PC-3 (cell line): ENCODE data around the gene MET. TPM values are rescaled to one million over a fixed set of nuclear protein-coding genes. Genes with fewer than 3 reads are reported as not detected.
A peak's percentile ranks its signal among the peaks of the same experiment; 100 is the strongest.

Source experiments
- ATAC-seq: fragments of 200-7000 bp; cut with Tn5 transposase; 2 replicates; pipeline ENCODE4 v1.9.1; 2020; ENCODE audit warnings: mild to moderate bottlenecking, moderate library complexity
- BruUV-seq: library from RNA; stranded (reverse); fragments of 400-500 nt; replicated peaks from 2 replicates; lab custom pipeline; 2021; lab: Mats Ljungman, UMichigan
- CTCF ChIA-PET: fragments of 300-600 bp; sonication (Branson Sonifier 250); formaldehyde crosslinking; loops from one replicate; lab custom pipeline; 2022; ENCODE audit warnings: antibody characterized with exemption; lab: Charles Lee
- POLR2A ChIA-PET: fragments of 300-600 bp; sonication (Branson Sonifier 250); formaldehyde crosslinking; loops from one replicate; lab custom pipeline; 2022; ENCODE audit warnings: antibody characterized with exemption; ENCODE audit not compliant: unreplicated experiment; lab: Charles Lee
- DNase-seq: peaks from one replicate; pipeline ENCODE4 v3.0.0-alpha.2; 2015
- H2AFZ ChIP-seq: fragments of 300-600 bp; sonication (generic); 2 replicates; pipeline ENCODE4 v1.6.0; 2016; ENCODE audit warnings: antibody characterized with exemption, low read length
- H3F3A ChIP-seq: fragments of 300-600 bp; sonication (generic); one replicate; pipeline ENCODE4 v1.6.0; 2017; ENCODE audit warnings: antibody characterized with exemption, low read length, control low read depth, mild to moderate bottlenecking; ENCODE audit not compliant: unreplicated experiment
- H3K27ac ChIP-seq: fragments of 300-600 bp; sonication (generic); 2 replicates; pipeline ENCODE4 v1.5.1; 2016; ENCODE audit warnings: mild to moderate bottlenecking, low read length
- H3K27me3 ChIP-seq: fragments of 300-600 bp; sonication (generic); 2 replicates; pipeline ENCODE4 v1.6.1; 2016; ENCODE audit warnings: low read length, mixed read lengths
- H3K36me3 ChIP-seq: fragments of 300-600 bp; sonication (generic); 2 replicates; pipeline ENCODE4 v1.6.1; 2016; ENCODE audit warnings: low read depth, mixed run types, low read length, mixed read lengths
- H3K4me1 ChIP-seq: fragments of 300-600 bp; sonication (generic); 2 replicates; pipeline ENCODE4 v1.5.1; 2016; ENCODE audit warnings: low read length; ENCODE audit not compliant: insufficient read depth
- H3K4me2 ChIP-seq: fragments of 300-600 bp; sonication (generic); 2 replicates; pipeline ENCODE4 v1.6.0; 2016; ENCODE audit warnings: low read length
- H3K4me3 ChIP-seq: fragments of 300-600 bp; sonication (generic); 2 replicates; pipeline ENCODE4 v1.5.1; 2016; ENCODE audit warnings: mild to moderate bottlenecking, low read length, mixed read lengths
- H3K79me2 ChIP-seq: fragments of 300-600 bp; sonication (generic); 2 replicates; pipeline ENCODE4 v1.6.1; 2017; ENCODE audit warnings: low read length, mixed read lengths
- H3K9ac ChIP-seq: fragments of 300-600 bp; sonication (generic); 2 replicates; pipeline ENCODE4 v1.6.0; 2016; ENCODE audit warnings: mild to moderate bottlenecking, low read length
- H3K9me2 ChIP-seq: fragments of 300-600 bp; sonication (generic); replicated peaks from 2 replicates; pipeline ENCODE4 v1.6.1; 2016; ENCODE audit warnings: mixed run types, low read length, mixed read lengths
- H3K9me3 ChIP-seq: fragments of 300-600 bp; sonication (generic); 2 replicates; pipeline ENCODE4 v1.6.1; 2016; ENCODE audit warnings: low read length, mixed read lengths
- H4K20me1 ChIP-seq: fragments of 300-600 bp; sonication (generic); 2 replicates; pipeline ENCODE4 v1.6.1; 2016; ENCODE audit warnings: low read length, mixed read lengths
- EZH2 ChIP-seq: fragments of 300-600 bp; sonication (generic); IDR thresholded peaks from one replicate; pipeline ENCODE4 v1.6.1; 2017; ENCODE audit warnings: antibody characterized with exemption, mild to moderate bottlenecking, low read length; ENCODE audit not compliant: unreplicated experiment
- EZH2phosphoT487 ChIP-seq: fragments of 300-600 bp; sonication (generic); IDR thresholded peaks from 2 replicates; pipeline ENCODE4 v1.6.1; 2018; ENCODE audit warnings: mild to moderate bottlenecking, antibody characterized with exemption, low read length, borderline replicate concordance
- intact Hi-C: fragments of 100-400 bp; cut with micrococcal nuclease; formaldehyde crosslinking; loops from 2 replicates; pipeline ENCODE4 v1.9.0; 2023
- total RNA-seq: library from RNA; depleted of rRNA; stranded (reverse); fragments of >200 nt; gene quantifications from 2 replicates; pipeline ENCODE4 v1.2.3, GENCODE V29; 2014
- TF ChIP-seq, protein P1 (sequence below): fragments of 300-600 bp; sonication (generic); conservative IDR thresholded peaks from 2 replicates; pipeline ENCODE4 v1.5.1; 2017; ENCODE audit warnings: antibody characterized with exemption, low read depth, mild to moderate bottlenecking, low read length

Gene MET
- total RNA-seq, 1 experiment from 2014 or later: 118 TPM

GRCh38 chr7:116785843-116786242, 113.8 kb downstream of the MET start:
- ATAC-seq (no peak), DNase-seq (no peak)
- H3K79me2 ChIP-seq: no peaks in the 10 kb centered on the region; the same call in 1 of the 2 replicates
- no peak overlapping the region for H3K4me3 ChIP-seq
- BruUV-seq: no TSS peak
- no peaks in the 10 kb centered on the region for H3K9me3 ChIP-seq
- peaks cover 62% of the 10 kb centered on the region for H3K36me3 ChIP-seq
- H3K9me2 ChIP-seq: no peaks in the 10 kb centered on the region
- POLR2A ChIA-PET: no interaction called here
- H2AFZ ChIP-seq: no peak overlapping the region
- H3K9ac ChIP-seq: no peak overlapping the region
- H3K27me3 ChIP-seq: no peaks in the 10 kb centered on the region
- H3K4me1 ChIP-seq: peaks cover 33% of the 10 kb centered on the region
- no peaks in the 10 kb centered on the region for H4K20me1 ChIP-seq
- no peak overlapping the region for H3K4me2 ChIP-seq
- CTCF ChIA-PET: no interaction called here
- TF ChIP-seq EZH2 (no peak), EZH2phosphoT487 (no peak)
- TF ChIP-seq, protein P1, sequence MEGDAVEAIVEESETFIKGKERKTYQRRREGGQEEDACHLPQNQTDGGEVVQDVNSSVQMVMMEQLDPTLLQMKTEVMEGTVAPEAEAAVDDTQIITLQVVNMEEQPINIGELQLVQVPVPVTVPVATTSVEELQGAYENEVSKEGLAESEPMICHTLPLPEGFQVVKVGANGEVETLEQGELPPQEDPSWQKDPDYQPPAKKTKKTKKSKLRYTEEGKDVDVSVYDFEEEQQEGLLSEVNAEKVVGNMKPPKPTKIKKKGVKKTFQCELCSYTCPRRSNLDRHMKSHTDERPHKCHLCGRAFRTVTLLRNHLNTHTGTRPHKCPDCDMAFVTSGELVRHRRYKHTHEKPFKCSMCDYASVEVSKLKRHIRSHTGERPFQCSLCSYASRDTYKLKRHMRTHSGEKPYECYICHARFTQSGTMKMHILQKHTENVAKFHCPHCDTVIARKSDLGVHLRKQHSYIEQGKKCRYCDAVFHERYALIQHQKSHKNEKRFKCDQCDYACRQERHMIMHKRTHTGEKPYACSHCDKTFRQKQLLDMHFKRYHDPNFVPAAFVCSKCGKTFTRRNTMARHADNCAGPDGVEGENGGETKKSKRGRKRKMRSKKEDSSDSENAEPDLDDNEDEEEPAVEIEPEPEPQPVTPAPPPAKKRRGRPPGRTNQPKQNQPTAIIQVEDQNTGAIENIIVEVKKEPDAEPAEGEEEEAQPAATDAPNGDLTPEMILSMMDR: no peak
- no peaks in the 10 kb centered on the region for H3F3A ChIP-seq
- H3K27ac ChIP-seq: no peak overlapping the region
- intact Hi-C loops: no loop called here

DNA sequence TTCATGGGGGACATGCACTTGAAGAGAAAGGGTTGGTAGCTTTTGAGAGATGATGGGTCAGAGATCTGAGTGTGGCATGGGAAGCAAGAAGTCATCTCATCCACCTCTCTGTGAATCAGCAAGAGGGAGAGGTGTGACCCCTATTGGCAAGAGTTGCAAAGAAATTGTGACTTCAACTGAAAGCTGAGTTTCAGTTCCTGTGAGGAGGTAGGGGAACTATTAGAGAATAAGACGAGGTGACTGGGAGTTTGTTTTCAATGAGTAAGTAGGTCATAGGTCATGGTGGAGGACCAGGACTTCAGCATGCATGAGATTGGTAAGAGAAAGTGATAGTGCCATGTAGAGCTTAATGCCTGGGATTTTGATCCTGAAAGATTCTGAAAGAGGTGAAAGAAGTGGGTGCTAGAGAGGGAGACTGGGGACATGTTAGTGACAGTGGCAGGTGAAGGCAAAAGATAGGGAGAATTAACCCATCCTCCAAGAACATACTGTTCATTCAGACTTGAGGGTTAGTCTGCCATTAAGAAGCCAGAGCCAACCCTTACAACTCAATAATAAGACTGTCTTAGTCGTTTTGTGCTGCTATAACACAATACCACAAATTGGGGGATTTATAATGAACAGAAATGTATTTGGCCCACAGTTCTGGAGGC, 114.9 kb downstream of the MET start:
- Histone ChIP-seq H3F3A (no peaks in the 10 kb centered on the region), H3K79me2 (no peaks in the 10 kb centered on the region), H3K36me3 (peaks cover 61% of the 10 kb centered on the region), H3K27ac (no peak overlapping the region), H2AFZ (no peak overlapping the region), H3K9me3 (no peaks in the 10 kb centered on the region), H3K4me3 (no peak overlapping the region), H3K4me2 (no peak overlapping the region), H3K4me1 (peaks cover 23% of the 10 kb centered on the region), H4K20me1 (no peaks in the 10 kb centered on the region), H3K9ac (no peak overlapping the region), H3K27me3 (no peaks in the 10 kb centered on the region), H3K9me2 (no peaks in the 10 kb centered on the region)
- CTCF ChIA-PET: interaction anchor here (0.5 to 1.0 kb wide), 2 partner anchors 111 to 115 kb away, joined by 4 to 7 read pairs; partner anchors contain the start of gene MET
- no peak for TF ChIP-seq EZH2
- no peak for TF ChIP-seq EZH2phosphoT487
- TF ChIP-seq, protein P1: peak; percentile 67
- intact Hi-C loops: no loop called here
- DNase-seq (peak; percentile 76), ATAC-seq (peak; percentile 65)
- POLR2A ChIA-PET: interaction anchor here (0.6 to 0.7 kb wide), 3 partner anchors 25 to 107 kb away, joined by 3 to 11 read pairs (median 3); no protein-coding TSS in a partner anchor
- no TSS peak for BruUV-seq

DNA sequence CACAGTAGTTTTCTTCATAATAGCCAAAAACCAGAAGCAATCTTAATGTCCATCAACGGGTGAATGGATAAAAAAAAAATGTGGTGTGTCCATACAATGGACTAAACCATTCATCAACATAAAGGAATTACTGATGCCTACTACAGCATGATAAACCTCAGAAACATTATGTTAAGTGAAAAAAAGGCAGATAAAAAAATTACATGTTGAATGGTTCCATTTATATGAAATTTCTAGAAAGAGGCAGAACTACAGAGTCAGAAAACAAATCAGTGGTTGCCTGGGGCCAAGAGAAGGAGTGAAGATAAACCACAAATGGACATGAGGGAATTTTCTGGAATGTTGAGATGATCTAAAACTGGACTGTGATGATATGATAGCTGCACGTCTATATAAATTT, 115.9 kb downstream of the MET start:
- Histone ChIP-seq H3K9me2 (no peaks in the 10 kb centered on the region), H3K27me3 (no peaks in the 10 kb centered on the region), H2AFZ (no peak overlapping the region), H3K4me1 (peaks cover 13% of the 10 kb centered on the region), H3K4me2 (no peak overlapping the region), H3K9ac (no peak overlapping the region), H4K20me1 (no peaks in the 10 kb centered on the region), H3K4me3 (no peak overlapping the region), H3K9me3 (no peaks in the 10 kb centered on the region), H3K36me3 (peaks cover 53% of the 10 kb centered on the region), H3F3A (no peaks in the 10 kb centered on the region), H3K27ac (no peak overlapping the region), H3K79me2 (no peaks in the 10 kb centered on the region)
- TF ChIP-seq, protein P1: no peak
- TF ChIP-seq EZH2 (no peak), EZH2phosphoT487 (no peak)
- POLR2A ChIA-PET: no interaction called here
- intact Hi-C loops: no loop called here
- no peak for ATAC-seq
- DNase-seq: no peak
- CTCF ChIA-PET: no interaction called here
- no TSS peak for BruUV-seq
